Measurements from ENCODE around the gene CFB. TPM values are rescaled to one million over a fixed set of nuclear protein-coding genes. Genes with fewer than 3 reads are reported as not detected.

Gene CFB
- total and polyA plus RNA-seq, 2 donors (not counting 3 experiments of a cell fraction or from before 2014, with no cell fraction given) = 0.87 to 1.5 TPM

GRCh38 chr6:31971279-31971992 lies 25.5 kb downstream of the CFB start:
- Histone ChIP-seq H4K20me1 (replicated peaks; ENCODE audit: control insufficient read depth, extremely low read depth, insufficient read depth, low read length) (no peaks in the 10 kb centered on the region), H2AFZ (ENCODE audit: low read depth, low read length) (peak overlapping the region; percentile 61), H3K27ac (ENCODE audit: insufficient read depth, low read depth, low read length) (peak overlapping the region; percentile 79), H3K9me1 (replicated peaks; ENCODE audit: control insufficient read depth, extremely low read depth, insufficient read depth, low read length) (no peaks in the 10 kb centered on the region), H3K9ac (replicated peaks; ENCODE audit: extremely low read depth, insufficient read depth, low read length) (peak overlapping the region; percentile 82), H3K79me2 (ENCODE audit: control insufficient read depth, insufficient read depth, low read length) (peaks cover 29% of the 10 kb centered on the region), H3K4me2 (ENCODE audit: insufficient read depth, low read length) (peak overlapping the region; percentile 91), H3K4me1 (ENCODE audit: control insufficient read depth, extremely low read depth, insufficient read depth, low read length) (peaks cover 17% of the 10 kb centered on the region), H3K9me3 (replicated peaks; ENCODE audit: control insufficient read depth, insufficient read depth, low read length) (no peaks in the 10 kb centered on the region), H3K4me3 (replicated peaks in 1 of 3; ENCODE audit: insufficient read depth in 1 of 3, low read depth in 1 of 3, low read length in 3 of 3) (peak overlapping the region; percentile 51 to 73 (median 63)), H3K27me3 (ENCODE audit: control insufficient read depth in 2 of 2, insufficient read depth in 2 of 2, low read length in 2 of 2) (no peaks in the 10 kb centered on the region), H3K36me3 (ENCODE audit: control insufficient read depth in 2 of 2, extremely low read depth in 1 of 2, insufficient read depth in 2 of 2, low read length in 2 of 2) (peaks cover 5 to 30% of the 10 kb centered on the region in 2 experiments)
- POLR2A ChIA-PET = interaction anchor here (0.5 kb wide), 1 partner anchor 371 kb away, joined by 4 read pairs; no protein-coding TSS in a partner anchor
- CTCF ChIA-PET = interaction anchor here (1.6 kb wide), 2 partner anchors 19 to 897 kb away, joined by 3 to 8 read pairs; no protein-coding TSS in a partner anchor
- TSS peak; percentile 67 for BruUV-seq (replicated peaks)
- FAIRE-seq (no peak), DNase-seq (ENCODE audit: low read depth, low spot score) (no peak)
- TF ChIP-seq POLR2AphosphoS5 (IDR thresholded peaks at IDR 0.05; ENCODE audit: insufficient read depth, low read depth, low read length) = peak; percentile 32
- TF ChIP-seq MYC (IDR thresholded peaks at IDR 0.05; ENCODE audit: low read depth, low read length) = no peak
- peak; percentile 80 for TF ChIP-seq JUN (IDR thresholded peaks at IDR 0.05; ENCODE audit: borderline replicate concordance, insufficient read depth, insufficient read length, low read depth)
- peak; percentile 40 for TF ChIP-seq POLR2A (IDR thresholded peaks at IDR 0.05; ENCODE audit: low read depth, low read length)
- dilution Hi-C loops (cut with MboI; ENCODE audit: extremely low pct_ligation_motif_present, low sequenced_read_pairs) = no loop called here
- intact Hi-C loops (cut with micrococcal nuclease) = no loop called here

GRCh38 chr6:31971993-31972708 lies 26.3 kb downstream of the CFB start, which contains the start of gene DXO:
TSS of gene DXO (minus strand) at chr6:31972138. CDS start at chr6:31971675, 463 bp downstream.
- Histone ChIP-seq H3K4me3 (replicated peaks in 1 of 3; ENCODE audit: insufficient read depth in 1 of 3, low read depth in 1 of 3, low read length in 3 of 3) (peak within 1 kb of the TSS; percentile 51 to 73 (median 63)), H3K4me2 (ENCODE audit: insufficient read depth, low read length) (peak within 1 kb of the TSS; percentile 91), H3K4me1 (ENCODE audit: control insufficient read depth, extremely low read depth, insufficient read depth, low read length) (peaks cover 17% of the 10 kb centered on the region), H3K36me3 (ENCODE audit: control insufficient read depth in 2 of 2, extremely low read depth in 1 of 2, insufficient read depth in 2 of 2, low read length in 2 of 2) (peaks cover 5 to 24% of the 10 kb centered on the region in 2 experiments), H3K27ac (ENCODE audit: insufficient read depth, low read depth, low read length) (peak within 1 kb of the TSS; percentile 79), H3K9me1 (replicated peaks; ENCODE audit: control insufficient read depth, extremely low read depth, insufficient read depth, low read length) (no peaks in the 10 kb centered on the region), H4K20me1 (replicated peaks; ENCODE audit: control insufficient read depth, extremely low read depth, insufficient read depth, low read length) (no peaks in the 10 kb centered on the region), H3K79me2 (ENCODE audit: control insufficient read depth, insufficient read depth, low read length) (peaks cover 29% of the 10 kb centered on the region), H2AFZ (ENCODE audit: low read depth, low read length) (peak within 1 kb of the TSS; percentile 61), H3K9me3 (replicated peaks; ENCODE audit: control insufficient read depth, insufficient read depth, low read length) (no peaks in the 10 kb centered on the region), H3K9ac (replicated peaks; ENCODE audit: extremely low read depth, insufficient read depth, low read length) (peak within 1 kb of the TSS; percentile 82), H3K27me3 (ENCODE audit: control insufficient read depth in 2 of 2, insufficient read depth in 2 of 2, low read length in 2 of 2) (no peaks in the 10 kb centered on the region)
- TF ChIP-seq MAX (IDR thresholded peaks at IDR 0.05; ENCODE audit: insufficient read depth, insufficient read length) (peak; percentile 20), GATA2 (IDR thresholded peaks at IDR 0.05; ENCODE audit: insufficient read depth, insufficient read length, low read depth, low read length) (no peak), FOS (IDR thresholded peaks at IDR 0.05; ENCODE audit: borderline replicate concordance, insufficient read depth, low read length) (no peak), EZH2 (IDR thresholded peaks at IDR 0.05; ENCODE audit: borderline replicate concordance, low read depth, low read length, severe bottlenecking) (no peak), MYC (IDR thresholded peaks at IDR 0.05; ENCODE audit: low read depth, low read length) (no peak), CTCF (IDR thresholded peaks at IDR 0.05; ENCODE audit: extremely low read depth in 1 of 2, insufficient read depth in 1 of 2, low read depth in 1 of 2, low read length in 2 of 2) (no peak), POLR2AphosphoS5 (IDR thresholded peaks at IDR 0.05; ENCODE audit: insufficient read depth, low read depth, low read length) (peak; percentile 14), JUN (IDR thresholded peaks at IDR 0.05; ENCODE audit: borderline replicate concordance, insufficient read depth, insufficient read length, low read depth) (no peak), POLR2A (IDR thresholded peaks at IDR 0.05; ENCODE audit: low read depth, low read length) (no peak)
- intact Hi-C loops (cut with micrococcal nuclease) (loop anchor here (1.0 kb wide), 1 partner anchor 13 kb away; the partner anchor contains the start of gene SKIC2), dilution Hi-C loops (cut with MboI; ENCODE audit: extremely low pct_ligation_motif_present, low sequenced_read_pairs) (no loop called here)
- no TSS peak for BruUV-seq (replicated peaks)
- CTCF ChIA-PET = interaction anchor here (1.6 kb wide), 2 partner anchors 20 to 896 kb away, joined by 3 to 8 read pairs; no protein-coding TSS in a partner anchor
- peak; percentile 98 for DNase-seq (ENCODE audit: low read depth, low spot score)
- POLR2A ChIA-PET = interaction anchor here (0.5 kb wide), 1 partner anchor 371 kb away, joined by 4 read pairs; no protein-coding TSS in a partner anchor
- FAIRE-seq = peak; percentile 91
